Panc1 (cell line): ENCODE data around the gene MATCAP1. TPM values are rescaled to one million over a fixed set of nuclear protein-coding genes. Genes with fewer than 3 reads are reported as not detected.

Experiments used
- ATAC-seq: fragments of 200-7000 bp; cut with Tn5 transposase; 2 replicates; pipeline ENCODE4 v1.9.1; 2020; ENCODE audit warnings: mild to moderate bottlenecking, moderate library complexity
- BruUV-seq: library from RNA; stranded (reverse); fragments of 400-500 nt; replicated peaks from 2 replicates; lab custom pipeline; 2021; lab: Mats Ljungman, UMichigan
- CTCF ChIA-PET: fragments of 300-600 bp; sonication (Branson Sonifier 250); formaldehyde crosslinking; loops from one replicate; lab custom pipeline; 2022; ENCODE audit warnings: antibody characterized with exemption; lab: Charles Lee
- POLR2A ChIA-PET: fragments of 300-600 bp; sonication (Branson Sonifier 250); formaldehyde crosslinking; loops from one replicate; lab custom pipeline; 2022; ENCODE audit warnings: antibody characterized with exemption; lab: Charles Lee
- DNase-seq: peaks from one replicate; pipeline ENCODE4 v3.0.0-alpha.2; 2010; ENCODE audit warnings: low read depth, low spot score
- H3K27ac ChIP-seq: 2 replicates; pipeline ENCODE4 v1.5.1; 2011; ENCODE audit warnings: mild to moderate bottlenecking, low read length, inconsistent platforms
- H3K27me3 ChIP-seq: fragments of 200-500 bp; sonication (Bioruptor generic); 2 replicates; pipeline ENCODE4 v1.6.0; 2014; ENCODE audit warnings: low read length, inconsistent platforms; ENCODE audit not compliant: control insufficient read depth, insufficient read depth
- H3K36me3 ChIP-seq: fragments of 200-500 bp; sonication (Bioruptor generic); 2 replicates; pipeline ENCODE4 v1.5.1; 2014; ENCODE audit warnings: inconsistent platforms, mild to moderate bottlenecking, low read length, moderate library complexity; ENCODE audit not compliant: control insufficient read depth, insufficient read depth
- H3K4me1 ChIP-seq: 2 replicates; pipeline ENCODE4 v1.5.1; 2011; ENCODE audit warnings: inconsistent platforms, mild to moderate bottlenecking, low read length, moderate library complexity; ENCODE audit not compliant: control insufficient read depth, insufficient read depth
- H3K4me3 ChIP-seq, 2 experiments: 2 replicates each; pipeline ENCODE4 v1.5.1; 2011 to 2012; ENCODE audit warnings: low read depth in 2 of 2, low read length in 2 of 2, mild to moderate bottlenecking in 2 of 2, inconsistent platforms in 1 of 2, moderate library complexity in 1 of 2
- H3K9me3 ChIP-seq: fragments of 200-500 bp; sonication (Bioruptor generic); 2 replicates; pipeline ENCODE4 v1.5.1; 2014; ENCODE audit warnings: low read depth, mild to moderate bottlenecking, inconsistent platforms, low read length, moderate library complexity; ENCODE audit not compliant: control insufficient read depth, insufficient read depth
- POLR2AphosphoS5 ChIP-seq: IDR thresholded peaks from 2 replicates; pipeline ENCODE4 v1.6.1; 2012; ENCODE audit warnings: mild to moderate bottlenecking, low read depth, low read length, moderate library complexity
- SIN3A ChIP-seq: IDR thresholded peaks from 2 replicates; pipeline ENCODE4 v1.6.1; 2012; ENCODE audit warnings: low read depth, mild to moderate bottlenecking, low read length, moderate library complexity, borderline replicate concordance; ENCODE audit not compliant: insufficient read depth
- TCF7L2 ChIP-seq: IDR thresholded peaks from 2 replicates; pipeline ENCODE4 v1.6.1; 2011; ENCODE audit warnings: mild to moderate bottlenecking, low read depth, low read length, inconsistent platforms
- in situ Hi-C: cut with HindIII; loops from 2 replicates; pipeline ENCODE4 v1.10.0; 2016; ENCODE audit warnings: low sequenced_read_pairs, low pct_unique_long_range_greater_than_20kb
- intact Hi-C: fragments of 100-400 bp; cut with micrococcal nuclease; formaldehyde crosslinking; loops from one replicate; pipeline ENCODE4 v1.10.0; 2022; ENCODE audit not compliant: unreplicated experiment
- total RNA-seq: library from RNA; stranded (reverse); gene quantifications from one replicate; pipeline ENCODE4 v1.2.1, GENCODE V29; 2021; ENCODE audit not compliant: unreplicated experiment
- TF ChIP-seq, protein P1 (sequence below): fragments of 450-650 bp; IDR thresholded peaks from 2 replicates; pipeline ENCODE4 v1.5.1; 2017; ENCODE audit warnings: mild to moderate bottlenecking
- TF ChIP-seq, protein P2 (sequence below), 2 experiments: IDR thresholded peaks; 2 replicates each; pipeline ENCODE4 v1.6.1; 2011 to 2012; ENCODE audit warnings: low read depth in 2 of 2, control low read depth in 1 of 2, low read length in 1 of 2, mild to moderate bottlenecking in 1 of 2, moderate library complexity in 1 of 2; ENCODE audit not compliant: insufficient read depth in 1 of 2

Gene MATCAP1
- total RNA-seq, 1 experiment from 2014 or later: 13.9 TPM

GRCh38 chr16:67212766-67213165, 29.0 kb upstream of the MATCAP1 start:
- Histone ChIP-seq H3K4me3 (no peak overlapping the region), H3K27me3 (no peaks in the 10 kb centered on the region), H3K36me3 (no peaks in the 10 kb centered on the region), H3K9me3 (no peaks in the 10 kb centered on the region), H3K4me1 (peaks cover 2% of the 10 kb centered on the region), H3K27ac (no peak overlapping the region)
- TF ChIP-seq, protein P1, sequence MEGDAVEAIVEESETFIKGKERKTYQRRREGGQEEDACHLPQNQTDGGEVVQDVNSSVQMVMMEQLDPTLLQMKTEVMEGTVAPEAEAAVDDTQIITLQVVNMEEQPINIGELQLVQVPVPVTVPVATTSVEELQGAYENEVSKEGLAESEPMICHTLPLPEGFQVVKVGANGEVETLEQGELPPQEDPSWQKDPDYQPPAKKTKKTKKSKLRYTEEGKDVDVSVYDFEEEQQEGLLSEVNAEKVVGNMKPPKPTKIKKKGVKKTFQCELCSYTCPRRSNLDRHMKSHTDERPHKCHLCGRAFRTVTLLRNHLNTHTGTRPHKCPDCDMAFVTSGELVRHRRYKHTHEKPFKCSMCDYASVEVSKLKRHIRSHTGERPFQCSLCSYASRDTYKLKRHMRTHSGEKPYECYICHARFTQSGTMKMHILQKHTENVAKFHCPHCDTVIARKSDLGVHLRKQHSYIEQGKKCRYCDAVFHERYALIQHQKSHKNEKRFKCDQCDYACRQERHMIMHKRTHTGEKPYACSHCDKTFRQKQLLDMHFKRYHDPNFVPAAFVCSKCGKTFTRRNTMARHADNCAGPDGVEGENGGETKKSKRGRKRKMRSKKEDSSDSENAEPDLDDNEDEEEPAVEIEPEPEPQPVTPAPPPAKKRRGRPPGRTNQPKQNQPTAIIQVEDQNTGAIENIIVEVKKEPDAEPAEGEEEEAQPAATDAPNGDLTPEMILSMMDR: no peak
- no peak for TF ChIP-seq TCF7L2
- no peak for TF ChIP-seq SIN3A
- no peak for TF ChIP-seq POLR2AphosphoS5
- TF ChIP-seq, protein P2, sequence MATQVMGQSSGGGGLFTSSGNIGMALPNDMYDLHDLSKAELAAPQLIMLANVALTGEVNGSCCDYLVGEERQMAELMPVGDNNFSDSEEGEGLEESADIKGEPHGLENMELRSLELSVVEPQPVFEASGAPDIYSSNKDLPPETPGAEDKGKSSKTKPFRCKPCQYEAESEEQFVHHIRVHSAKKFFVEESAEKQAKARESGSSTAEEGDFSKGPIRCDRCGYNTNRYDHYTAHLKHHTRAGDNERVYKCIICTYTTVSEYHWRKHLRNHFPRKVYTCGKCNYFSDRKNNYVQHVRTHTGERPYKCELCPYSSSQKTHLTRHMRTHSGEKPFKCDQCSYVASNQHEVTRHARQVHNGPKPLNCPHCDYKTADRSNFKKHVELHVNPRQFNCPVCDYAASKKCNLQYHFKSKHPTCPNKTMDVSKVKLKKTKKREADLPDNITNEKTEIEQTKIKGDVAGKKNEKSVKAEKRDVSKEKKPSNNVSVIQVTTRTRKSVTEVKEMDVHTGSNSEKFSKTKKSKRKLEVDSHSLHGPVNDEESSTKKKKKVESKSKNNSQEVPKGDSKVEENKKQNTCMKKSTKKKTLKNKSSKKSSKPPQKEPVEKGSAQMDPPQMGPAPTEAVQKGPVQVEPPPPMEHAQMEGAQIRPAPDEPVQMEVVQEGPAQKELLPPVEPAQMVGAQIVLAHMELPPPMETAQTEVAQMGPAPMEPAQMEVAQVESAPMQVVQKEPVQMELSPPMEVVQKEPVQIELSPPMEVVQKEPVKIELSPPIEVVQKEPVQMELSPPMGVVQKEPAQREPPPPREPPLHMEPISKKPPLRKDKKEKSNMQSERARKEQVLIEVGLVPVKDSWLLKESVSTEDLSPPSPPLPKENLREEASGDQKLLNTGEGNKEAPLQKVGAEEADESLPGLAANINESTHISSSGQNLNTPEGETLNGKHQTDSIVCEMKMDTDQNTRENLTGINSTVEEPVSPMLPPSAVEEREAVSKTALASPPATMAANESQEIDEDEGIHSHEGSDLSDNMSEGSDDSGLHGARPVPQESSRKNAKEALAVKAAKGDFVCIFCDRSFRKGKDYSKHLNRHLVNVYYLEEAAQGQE (IDR thresholded peaks at IDR 0.05; ENCODE audit: insufficient read depth in 1 of 2, low read depth in 2 of 2, low read length in 1 of 2): no peak
- intact Hi-C loops (no loop called here), in situ Hi-C loops (no loop called here)
- no TSS peak for BruUV-seq
- DNase-seq (no peak), ATAC-seq (no peak)
- CTCF ChIA-PET: no interaction called here
- POLR2A ChIA-PET: no interaction called here

DNA sequence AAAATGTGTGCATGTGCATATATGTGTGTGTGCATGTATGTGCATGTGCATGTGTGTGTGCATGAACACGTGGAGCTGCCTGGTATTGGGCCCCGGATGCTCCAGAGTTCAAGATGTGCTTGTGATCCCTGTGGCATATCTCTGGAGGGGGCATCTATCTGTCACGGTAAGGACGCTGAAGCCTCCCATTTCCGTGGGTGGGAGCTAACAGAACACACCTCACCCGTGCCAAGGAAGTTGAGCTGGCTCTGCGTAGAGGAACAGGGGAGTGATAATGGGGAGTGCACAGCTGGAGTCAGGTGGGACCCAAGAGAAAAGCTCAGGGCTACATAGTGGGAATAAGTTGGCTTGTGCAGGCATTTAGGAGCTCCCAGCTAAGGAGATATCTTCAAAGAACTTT, 27.9 kb upstream of the MATCAP1 start:
- ATAC-seq: no peak
- DNase-seq: no peak

More for the DNA sequence above, 27.9 kb upstream of the MATCAP1 start:
- H3K4me1 ChIP-seq: peaks cover 12% of the 10 kb centered on the region
- no peak overlapping the region for H3K4me3 ChIP-seq
- CTCF ChIA-PET: no interaction called here
- BruUV-seq: no TSS peak
- TF ChIP-seq TCF7L2 (no peak), POLR2AphosphoS5 (no peak), SIN3A (no peak)
- TF ChIP-seq, protein P1: no peak
- TF ChIP-seq, protein P2 (IDR thresholded peaks at IDR 0.05; ENCODE audit: insufficient read depth in 1 of 2, low read depth in 2 of 2, low read length in 1 of 2): no peak
- no peaks in the 10 kb centered on the region for H3K9me3 ChIP-seq
- intact Hi-C loops (no loop called here), in situ Hi-C loops (no loop called here)
- no peak overlapping the region for H3K27ac ChIP-seq
- POLR2A ChIA-PET: no interaction called here
- no peaks in the 10 kb centered on the region for H3K36me3 ChIP-seq
- H3K27me3 ChIP-seq: no peaks in the 10 kb centered on the region
